SK-N-SH treated with all-trans-retinoic acid at 6 μM for 48 hours (cell line): ENCODE data around the gene AGBL1.

Experiments used
- ESRRG ChIP-seq: fragments of 250-450 bp; sonication (Bioruptor Pico); IDR thresholded peaks from 2 replicates; pipeline ENCODE4 v1.6.1; 2021; ENCODE audit warnings: mild to moderate bottlenecking
- ISL1 ChIP-seq: fragments of 250-450 bp; sonication (Bioruptor Pico); IDR thresholded peaks from 2 replicates; pipeline ENCODE4 v2.1.2; 2022; ENCODE audit warnings: mild to moderate bottlenecking, moderate library complexity
- OSR1 ChIP-seq: fragments of 250-450 bp; sonication (Bioruptor Pico); IDR thresholded peaks from 2 replicates; pipeline ENCODE4 v1.8.0; 2022; ENCODE audit warnings: moderate library complexity, mild to moderate bottlenecking, inconsistent platforms
- PATZ1 ChIP-seq: fragments of 250-450 bp; sonication (Bioruptor Pico); IDR thresholded peaks from 2 replicates; pipeline ENCODE4 v1.8.0; 2020; ENCODE audit warnings: mild to moderate bottlenecking, moderate library complexity, borderline replicate concordance
- PPARA ChIP-seq: fragments of 250-450 bp; sonication (Bioruptor Pico); IDR thresholded peaks from 2 replicates; pipeline ENCODE4 v1.5.0; 2020; ENCODE audit warnings: mild to moderate bottlenecking, borderline replicate concordance
- ZC3H10 ChIP-seq: fragments of 250-450 bp; sonication (Bioruptor Pico); IDR thresholded peaks from 2 replicates; pipeline ENCODE4 v1.5.1; 2021; ENCODE audit warnings: mild to moderate bottlenecking, moderate library complexity
- ZFP30 ChIP-seq: fragments of 450-650 bp; formaldehyde crosslinking; IDR thresholded peaks from 2 replicates; pipeline ENCODE4 v1.5.0; 2022; ENCODE audit warnings: mild to moderate bottlenecking, moderate library complexity
- ZNF565 ChIP-seq: fragments of 450-650 bp; formaldehyde crosslinking; conservative IDR thresholded peaks from 2 replicates; pipeline ENCODE4 v1.5.0; 2020; ENCODE audit warnings: low read depth, mild to moderate bottlenecking, moderate library complexity
- ZNF8 ChIP-seq: fragments of 450-650 bp; formaldehyde crosslinking; IDR thresholded peaks from 2 replicates; pipeline ENCODE4 v1.5.0; 2020; ENCODE audit warnings: mild to moderate bottlenecking, moderate library complexity

GRCh38 chr15:86765281-86765680, 685.6 kb downstream of the AGBL1 start:
- TF ChIP-seq ISL1 (CRISPR knock-in tag), result no peak
- no peak for TF ChIP-seq ZFP30
- no peak for TF ChIP-seq ZNF565
- no peak for TF ChIP-seq ESRRG (CRISPR knock-in tag)
- no peak for TF ChIP-seq ZC3H10 (CRISPR knock-in tag)
- no peak for TF ChIP-seq OSR1 (CRISPR knock-in tag)
- no peak for TF ChIP-seq PATZ1 (CRISPR knock-in tag)
- TF ChIP-seq PPARA (CRISPR knock-in tag), result no peak
- no peak for TF ChIP-seq ZNF8 (CRISPR knock-in tag)
